GM19043 (cell line): ENCODE measurements around the gene PARVA.
"Not testable (repeated sequence)": the region's sequence is repeated elsewhere in the genome, so short reads cannot be mapped to it uniquely, and the experiment has no call there.

ENCODE experiments used
- ATAC-seq: cut with Tn5 transposase; IDR thresholded peaks from one replicate; pipeline ENCODE4 v1.9.1; 2021; ENCODE audit warnings: low read depth; ENCODE audit not compliant: unreplicated experiment

PARVA gene

GRCh38 chr11:12377106-12377823 is at the start of gene PARVA:
Gene PARVA (plus strand): TSS chr11:12377571. CDS start chr11:12377648, 77 bp downstream.
- ATAC-seq = no peak

- ATAC-seq = no peak
These were observed 48.2 kb upstream of the PARVA start for GRCh38 chr11:12329169-12329568.

GRCh38 chr11:12329797-12330196 is 47.6 kb upstream of the PARVA start:
- no peak for ATAC-seq

DNA sequence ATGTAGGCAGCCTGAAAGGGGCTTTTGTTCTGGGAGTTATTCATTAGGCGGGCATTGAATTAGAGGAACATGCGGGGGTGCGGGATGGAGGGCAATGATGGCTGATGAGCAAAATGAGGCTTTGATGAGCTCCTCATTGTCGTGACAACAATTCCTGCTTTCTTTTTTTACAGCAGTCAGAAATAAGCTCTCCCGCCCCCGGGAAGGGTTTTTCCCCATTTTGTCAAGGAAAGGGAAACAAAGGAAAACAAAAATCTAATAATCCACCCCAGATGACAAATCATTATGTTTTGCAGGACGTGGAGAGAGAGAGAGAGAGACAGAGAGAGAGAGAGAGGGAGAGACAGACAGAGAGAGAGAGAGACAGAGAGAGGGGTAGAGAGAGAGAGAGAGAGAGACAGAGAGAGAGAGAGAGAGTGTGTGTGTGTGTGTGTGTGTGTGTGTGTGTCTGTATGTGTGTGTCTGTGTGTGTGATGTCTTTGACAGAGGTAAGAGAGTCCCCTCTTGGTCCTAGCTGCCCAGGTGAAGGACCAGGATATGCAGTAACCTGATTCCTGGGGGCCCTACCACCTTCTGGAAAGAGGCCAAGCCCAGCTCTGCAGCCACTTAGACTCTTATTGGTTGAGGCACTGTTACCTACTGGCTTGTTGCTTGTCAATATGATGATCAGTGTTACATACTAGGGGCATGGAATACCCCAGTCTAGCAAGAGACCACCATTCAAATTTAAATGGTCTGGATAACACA is 46.7 kb upstream of the PARVA start:
- no peak for ATAC-seq

GRCh38 chr11:12331239-12331874 is 46.0 kb upstream of the PARVA start:
- ATAC-seq = no peak

GRCh38 chr11:12343526-12343925 is 33.8 kb upstream of the PARVA start:
- ATAC-seq = no peak

GRCh38 chr11:12353534-12353933 is 23.8 kb upstream of the PARVA start:
- ATAC-seq = no peak

DNA sequence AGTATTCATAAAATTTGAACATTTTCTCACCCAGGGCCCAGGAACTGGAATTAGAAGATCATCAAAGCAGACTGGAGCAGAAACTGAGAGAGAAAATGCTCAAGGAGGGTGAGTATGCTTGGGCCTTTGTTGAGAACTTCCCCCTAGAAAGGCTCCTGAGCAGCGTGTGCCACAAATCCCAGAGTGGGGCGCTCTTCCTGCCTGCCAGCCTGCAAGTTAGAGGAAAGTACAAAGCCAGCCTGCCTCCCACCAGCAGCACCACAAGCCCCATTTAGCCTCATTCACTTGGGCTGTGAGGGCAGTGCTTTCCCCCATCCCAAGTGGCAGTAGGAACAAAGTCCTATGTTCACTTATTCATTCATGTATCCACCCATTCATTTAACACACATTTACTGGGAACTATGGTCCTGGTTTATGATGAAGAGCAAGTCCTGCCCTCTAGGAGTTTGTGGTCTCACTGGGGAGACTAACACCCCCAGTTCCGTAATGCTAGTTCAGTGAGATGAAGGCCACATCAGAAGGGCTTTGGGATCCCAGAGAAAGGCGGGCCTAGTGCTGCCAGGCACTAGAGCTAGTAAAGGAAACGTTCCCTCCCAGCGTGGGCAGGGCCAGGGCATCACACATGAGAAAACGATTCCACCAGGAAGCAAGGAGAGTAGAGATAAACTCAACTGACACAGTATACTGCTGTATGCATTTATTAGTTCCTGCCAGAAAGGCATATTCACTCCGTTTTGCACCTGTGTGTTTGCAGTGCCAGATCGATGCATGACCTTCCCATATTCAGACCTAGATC is 22.4 kb upstream of the PARVA start:
- ATAC-seq = no peak

DNA sequence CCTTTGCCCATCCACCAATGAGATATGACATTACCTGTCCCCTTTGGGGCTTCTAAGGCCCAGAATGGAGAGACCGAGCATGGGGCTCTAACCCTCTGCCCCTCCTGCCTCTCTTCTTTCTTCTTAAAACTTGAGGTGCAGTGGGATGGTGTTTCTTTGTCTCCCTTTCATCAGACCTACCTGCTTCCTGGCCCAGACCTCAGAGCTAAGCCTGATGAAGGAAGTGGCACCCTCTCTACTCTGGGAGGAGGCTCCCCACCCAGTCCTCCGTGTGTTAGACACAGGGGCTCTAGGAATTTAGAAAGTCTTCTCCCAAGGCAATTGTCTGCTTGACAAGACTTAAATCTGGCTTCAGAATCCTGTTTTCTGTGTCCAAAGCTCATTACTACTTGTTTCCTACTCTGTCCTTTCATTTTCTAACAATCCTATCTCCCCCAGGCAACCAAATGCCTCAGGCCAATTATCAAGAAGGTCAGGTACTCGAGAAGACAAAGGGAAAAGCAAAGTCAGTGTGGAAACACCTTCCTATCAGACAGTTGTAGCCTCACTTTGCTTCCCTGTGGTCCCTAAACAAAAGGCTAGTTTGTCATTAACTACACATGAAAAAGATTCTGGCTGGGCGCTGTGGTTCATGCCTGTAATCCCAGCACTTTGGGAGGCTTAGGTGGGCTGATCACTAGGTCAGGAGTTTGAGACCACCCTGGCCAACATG is 20.3 kb upstream of the PARVA start:
- no peak for ATAC-seq

- ATAC-seq = not testable (repeated sequence)
These were observed 19.7 kb upstream of the PARVA start for GRCh38 chr11:12357697-12358096.

DNA sequence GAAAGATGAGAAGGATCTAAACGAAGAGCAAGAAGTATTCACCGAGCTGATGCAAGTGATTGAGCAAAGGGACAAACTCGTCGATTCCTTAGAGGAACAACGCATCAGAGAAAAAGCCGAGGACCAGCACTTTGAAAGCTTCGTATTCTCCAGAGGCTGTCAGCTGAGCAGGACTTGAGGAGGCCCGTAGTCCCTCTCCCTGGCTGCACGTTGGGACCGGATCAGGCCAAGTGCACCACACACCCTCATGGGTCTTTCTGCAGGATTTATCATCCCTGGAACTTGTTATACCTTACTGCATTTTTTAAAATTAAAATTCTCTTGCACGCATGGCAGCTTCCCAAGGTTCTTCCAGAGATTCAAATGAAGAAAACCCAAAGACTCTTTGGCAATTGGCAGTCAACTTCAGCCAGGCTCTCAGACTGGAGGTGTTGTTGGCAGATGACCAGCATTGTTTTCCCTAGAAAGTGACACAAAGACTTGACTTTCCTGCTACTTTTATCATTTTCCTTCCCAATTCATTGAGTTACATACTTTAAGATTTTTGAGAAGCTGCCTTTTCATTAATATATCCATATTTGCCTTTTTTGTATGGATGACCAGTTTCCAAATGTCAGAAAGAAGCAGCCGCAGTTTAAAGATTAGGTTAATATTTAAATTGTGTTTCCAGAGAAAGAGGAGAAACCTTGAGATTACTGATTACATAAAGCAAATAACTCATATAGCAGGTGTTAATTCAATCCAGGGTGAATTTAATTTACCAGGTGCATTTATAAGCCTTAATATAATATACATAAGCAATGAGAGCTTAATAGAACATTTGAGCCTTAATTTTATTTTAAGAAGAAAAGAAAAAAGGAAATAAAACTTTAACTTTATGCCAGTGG is 18.8 kb upstream of the PARVA start:
- no peak for ATAC-seq

DNA sequence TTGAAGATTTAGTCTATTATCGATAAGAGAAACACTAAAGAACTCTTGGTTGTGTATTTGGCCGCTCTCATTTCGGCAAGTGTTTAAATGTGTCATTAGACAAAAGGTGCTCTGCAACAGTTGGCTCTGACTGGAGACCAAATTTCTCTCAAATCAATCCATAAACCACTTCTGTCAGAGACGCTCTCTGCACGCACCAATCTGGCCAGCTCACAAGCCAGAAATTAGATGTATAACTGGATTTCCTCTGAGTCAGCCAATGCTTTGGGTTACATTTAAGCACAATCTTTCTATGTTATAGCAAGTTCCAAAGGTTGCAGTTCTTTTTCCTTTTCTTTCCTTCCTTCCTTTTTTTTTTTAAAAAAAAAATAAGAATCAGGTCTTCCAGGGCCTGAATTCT is 17.6 kb upstream of the PARVA start:
- ATAC-seq = no peak

- no peak for ATAC-seq
These were observed 15.7 kb upstream of the PARVA start for GRCh38 chr11:12361682-12362081.

- ATAC-seq = no peak
These were observed 14.5 kb upstream of the PARVA start for GRCh38 chr11:12362857-12363256.

- no peak for ATAC-seq
These were observed 14.0 kb upstream of the PARVA start for GRCh38 chr11:12363373-12363772.

DNA sequence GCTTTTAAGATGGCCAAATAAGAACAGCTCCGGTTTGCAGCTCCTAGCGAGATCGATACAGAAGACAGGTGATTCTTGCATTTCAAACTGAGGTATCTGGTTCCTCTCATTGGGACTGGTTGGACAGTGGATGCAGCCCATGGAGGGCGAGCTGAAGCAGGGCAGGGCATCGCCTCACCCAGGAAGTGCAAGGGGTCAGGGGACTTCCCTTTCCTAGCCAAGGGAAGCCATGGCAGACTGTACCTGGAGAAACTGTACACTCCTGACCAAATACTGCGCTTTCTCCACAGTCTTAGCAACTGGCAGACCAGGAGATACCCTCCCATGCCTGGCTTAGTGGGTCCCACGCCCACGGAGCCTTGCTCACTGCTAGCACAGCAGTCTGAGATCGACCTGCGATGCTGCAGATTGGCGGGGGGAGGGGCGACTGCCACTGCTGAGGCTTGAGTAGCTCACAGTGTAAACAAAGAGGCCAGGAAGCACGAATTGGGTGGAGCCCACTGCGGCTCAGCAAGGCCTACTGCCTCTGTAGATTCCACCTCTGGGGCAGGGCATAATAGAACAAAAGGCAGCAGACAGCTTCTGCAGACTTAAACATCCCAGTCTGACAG is 11.3 kb upstream of the PARVA start:
- not testable (repeated sequence) for ATAC-seq

GRCh38 chr11:12367057-12367456 is 10.3 kb upstream of the PARVA start:
- ATAC-seq = not testable (repeated sequence)

- no peak for ATAC-seq
These were observed 5.3 kb upstream of the PARVA start for GRCh38 chr11:12372111-12372510.

DNA sequence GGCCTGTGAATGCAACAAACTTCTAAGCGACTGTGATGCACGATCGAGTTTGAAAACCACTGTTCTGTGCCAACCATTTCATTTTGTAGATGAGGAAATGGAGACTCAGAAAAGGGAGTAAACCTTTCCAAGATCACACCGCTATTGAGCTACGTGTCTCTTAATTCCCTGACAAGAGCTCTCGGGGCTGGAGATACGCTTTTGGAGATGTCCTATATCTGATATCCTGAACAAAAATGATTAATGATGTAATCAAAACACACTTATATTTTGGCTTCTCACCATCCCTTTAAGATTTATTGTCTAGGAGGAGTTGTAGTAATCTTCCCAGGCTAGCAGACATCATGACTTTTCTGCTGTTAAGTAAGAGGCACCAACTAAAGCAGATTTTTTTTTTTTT is 1.7 kb upstream of the PARVA start:
- no peak for ATAC-seq
